ENCODE measurements around the gene TMEM178B.
"Not testable (repeated sequence)": the region's sequence is repeated elsewhere in the genome, so short reads cannot be mapped to it uniquely, and the experiment has no call there.

Gene TMEM178B

DNA sequence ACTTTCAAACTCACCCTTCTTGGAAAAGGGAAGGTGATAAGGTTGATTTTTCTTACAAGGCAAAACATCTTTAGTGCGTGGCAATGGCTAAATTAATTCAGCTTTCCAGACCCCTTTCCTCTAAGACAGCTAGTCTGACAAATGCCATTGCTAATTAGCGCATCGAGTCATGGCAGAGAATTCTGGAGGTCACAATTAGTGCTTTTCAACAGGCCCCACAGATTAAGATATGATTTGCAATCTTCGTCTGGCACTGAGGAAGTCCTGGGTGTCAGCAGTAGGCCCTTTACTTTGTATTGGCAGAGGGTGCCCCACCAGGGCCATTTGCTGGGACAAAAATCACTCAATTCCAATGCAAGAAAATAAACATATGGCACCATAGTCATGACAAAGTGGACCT lies 288.1 kb downstream of the TMEM178B start:
- no peak for DNase-seq

DNA sequence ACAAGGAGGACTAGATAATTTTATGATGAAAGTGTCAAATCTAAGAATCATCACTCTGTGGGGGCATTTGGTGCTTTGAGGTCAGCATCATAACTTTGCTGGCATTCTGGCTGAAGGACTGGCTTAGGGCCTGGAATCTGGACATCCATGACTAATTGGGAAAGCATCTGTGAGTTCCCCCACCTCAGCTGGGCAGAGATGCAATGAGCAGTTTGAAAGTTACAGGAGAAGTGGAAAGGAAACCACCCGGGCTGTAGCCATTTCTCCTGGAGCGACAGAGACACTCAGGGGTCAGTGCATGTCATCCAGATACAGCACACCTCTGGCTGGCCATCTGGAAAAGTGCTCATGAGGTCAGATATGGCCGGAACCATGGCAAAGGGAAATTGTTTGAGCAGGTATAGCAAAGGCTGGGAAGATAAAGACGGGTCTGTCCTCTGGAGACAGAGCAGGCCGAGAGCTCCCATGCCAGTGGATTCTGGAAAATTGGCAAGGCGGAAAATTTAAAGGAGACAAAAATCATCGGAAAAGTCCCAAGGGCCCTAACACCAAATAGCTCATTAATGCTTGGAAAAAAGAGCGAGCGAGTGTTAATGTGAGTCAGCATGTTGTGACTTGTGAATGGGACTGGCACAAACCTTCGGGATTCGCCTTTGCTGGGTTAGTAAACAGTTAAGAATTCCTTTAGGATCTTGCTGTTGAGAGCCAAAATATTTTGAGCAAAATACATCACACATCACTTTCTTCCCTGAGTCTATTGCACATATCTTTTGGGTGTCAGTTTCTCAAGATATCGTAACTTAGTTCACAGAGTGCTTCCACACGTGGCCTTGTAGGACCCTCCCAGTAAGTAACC lies 288.9 kb downstream of the TMEM178B start:
- DNase-seq = no peak

DNA sequence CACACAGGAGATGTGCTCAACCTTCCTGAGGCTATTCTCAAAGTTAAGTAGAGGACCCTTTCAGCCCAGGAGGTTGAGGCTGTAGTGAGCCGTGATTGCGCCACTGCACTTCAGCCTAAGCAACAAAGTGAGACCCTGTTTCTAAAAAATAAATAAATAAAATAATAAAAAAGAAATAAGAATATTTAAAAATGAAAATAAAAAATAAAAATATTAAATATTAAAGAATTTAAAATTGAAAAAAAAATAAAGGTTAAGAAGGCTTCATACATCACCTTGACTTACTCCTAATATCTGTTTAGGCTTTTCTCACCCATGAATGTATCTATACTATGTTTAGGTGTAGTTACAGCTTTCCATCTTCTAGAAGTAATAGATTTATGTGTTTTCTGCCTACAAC lies 289.9 kb downstream of the TMEM178B start:
- DNase-seq = no peak

DNA sequence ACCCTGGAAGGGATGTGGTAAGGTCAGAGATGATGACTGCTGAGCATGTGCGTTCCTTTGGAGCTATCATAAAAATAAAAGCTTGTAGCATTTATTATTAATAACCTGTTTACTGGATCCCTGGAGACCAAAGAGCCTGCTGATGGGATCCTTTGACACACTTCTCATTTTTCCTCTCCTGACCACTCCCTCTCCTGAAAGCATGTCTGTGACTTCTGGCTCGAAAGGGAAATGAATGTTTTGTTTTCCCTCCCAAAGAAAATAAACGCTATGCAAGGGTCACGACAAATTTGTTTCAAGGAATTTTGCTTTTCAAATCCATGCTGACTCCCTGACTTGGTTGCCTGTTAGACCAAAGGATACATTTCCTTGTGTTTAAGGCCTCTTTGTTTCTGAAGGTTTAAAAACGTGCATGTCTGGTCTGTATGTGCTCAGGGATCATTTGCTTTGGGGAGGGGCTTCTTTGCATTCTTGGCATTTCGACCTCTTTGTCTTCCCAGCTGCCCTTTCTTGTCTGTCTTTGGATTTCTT lies 292.3 kb downstream of the TMEM178B start:
- DNase-seq = no peak

DNA sequence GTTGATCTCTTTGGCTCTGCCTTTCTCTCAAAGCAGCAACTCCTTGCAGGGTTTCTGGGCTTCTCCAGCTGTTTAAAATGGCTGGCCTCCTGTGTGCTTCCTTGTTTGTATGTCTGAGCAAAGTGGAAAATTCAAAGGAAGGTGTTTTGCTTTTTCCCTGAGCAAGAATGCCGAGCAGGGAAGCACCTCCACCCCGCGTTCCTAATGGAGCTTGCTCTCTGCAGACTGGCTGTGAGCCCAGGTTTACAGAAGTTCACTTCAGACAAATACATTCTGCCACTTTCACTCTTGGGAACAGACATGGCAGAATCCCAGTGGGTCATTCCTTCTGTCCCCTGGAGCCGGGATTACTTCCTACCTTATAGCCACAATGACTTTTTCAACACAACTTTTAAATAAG lies 295.6 kb downstream of the TMEM178B start:
- DNase-seq = no peak

DNA sequence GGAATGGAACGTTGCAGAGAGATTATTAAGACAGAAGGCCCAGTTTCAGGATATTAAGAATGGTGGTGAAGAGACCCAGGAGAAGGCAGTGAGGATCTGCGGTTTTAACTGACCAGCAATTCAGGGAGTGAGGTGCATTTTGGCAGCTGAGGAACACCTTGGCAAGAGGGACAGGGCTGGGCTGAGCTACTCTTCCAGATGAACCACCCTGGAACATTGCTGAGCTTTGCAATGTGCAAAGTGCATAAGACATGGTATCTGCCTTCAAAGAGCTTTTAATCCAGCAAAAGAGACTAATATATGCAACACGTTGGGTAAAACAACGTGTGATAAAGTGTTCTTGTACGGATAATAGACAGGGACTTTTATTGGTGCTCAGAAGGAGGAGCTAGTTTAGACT lies 296.3 kb downstream of the TMEM178B start:
- DNase-seq = no peak

DNA sequence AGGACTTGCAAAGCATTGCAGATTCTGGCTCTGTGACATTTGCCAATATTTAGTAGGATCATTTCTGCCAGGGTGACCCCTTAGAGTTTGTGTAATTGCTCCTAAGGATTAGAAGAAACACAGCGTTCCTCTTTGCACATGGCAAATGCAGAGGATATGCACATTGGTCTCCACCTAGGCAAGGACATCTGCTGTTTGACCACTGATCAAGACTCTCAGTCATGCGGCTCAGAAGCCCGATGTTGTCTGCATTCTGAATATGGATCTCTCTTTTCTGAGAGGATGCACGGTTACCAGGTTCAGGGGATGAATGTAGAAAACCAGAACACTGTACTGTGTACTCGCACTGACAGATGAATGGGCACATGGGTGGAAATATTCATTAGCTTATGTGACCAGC lies 296.8 kb downstream of the TMEM178B start:
- DNase-seq = no peak

DNA sequence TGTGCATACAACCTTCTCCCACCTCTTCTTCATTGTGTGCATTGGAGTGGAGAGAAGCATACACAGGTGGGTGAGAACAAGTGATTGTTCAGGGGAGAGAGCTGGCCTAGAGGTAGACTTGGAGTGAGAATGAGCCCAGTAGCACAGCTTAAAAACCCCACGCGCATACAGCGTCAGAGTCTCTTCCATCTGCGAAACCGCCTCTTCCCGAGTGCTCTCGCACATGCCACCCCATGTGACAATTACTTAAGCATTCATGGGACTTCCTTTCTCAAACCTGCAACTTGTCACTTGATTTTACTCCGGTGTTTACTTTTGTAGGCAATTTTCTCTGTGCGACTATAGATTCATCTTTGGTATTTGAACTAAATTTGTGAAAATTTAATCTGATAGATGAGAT lies 300.6 kb downstream of the TMEM178B start:
- no peak for DNase-seq

DNA sequence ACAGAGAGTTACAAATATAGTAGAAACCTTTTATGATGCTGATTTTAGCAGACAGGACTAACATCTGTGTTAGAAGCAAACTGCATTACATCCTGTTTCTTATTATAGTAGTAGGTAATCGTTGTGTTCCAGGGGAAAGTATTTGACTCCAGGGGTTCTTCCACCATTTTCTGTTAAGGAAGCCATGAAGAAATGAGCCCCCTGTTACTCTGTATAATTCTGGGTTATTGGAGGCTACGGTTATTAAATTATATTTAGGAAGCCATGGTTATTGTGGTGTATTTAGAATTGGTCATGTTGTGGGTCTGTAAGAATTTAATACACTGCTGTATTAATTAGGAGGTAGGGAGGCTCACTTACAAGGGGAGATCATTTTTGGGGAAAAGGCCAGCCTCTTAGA lies 301.6 kb downstream of the TMEM178B start:
- DNase-seq = no peak

DNA sequence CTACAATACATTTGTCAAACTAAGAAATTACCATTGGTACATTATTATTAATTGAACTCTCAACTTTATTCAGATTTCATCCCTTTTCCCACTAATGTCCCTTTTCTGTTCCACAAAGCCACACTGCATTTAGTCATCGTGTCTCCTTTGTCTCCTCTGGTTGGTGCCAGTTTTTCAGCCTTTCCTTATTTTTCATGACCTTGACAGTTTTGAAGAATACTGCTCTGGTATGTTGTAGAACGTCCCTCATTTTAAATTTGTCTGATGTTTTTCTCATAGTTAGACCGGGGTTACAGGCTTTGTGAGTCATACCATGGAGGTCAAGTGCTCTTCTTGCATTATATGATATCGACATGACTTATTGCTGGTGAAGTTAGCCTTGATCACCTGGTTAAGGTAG lies 304.0 kb downstream of the TMEM178B start:
- no peak for DNase-seq

DNA sequence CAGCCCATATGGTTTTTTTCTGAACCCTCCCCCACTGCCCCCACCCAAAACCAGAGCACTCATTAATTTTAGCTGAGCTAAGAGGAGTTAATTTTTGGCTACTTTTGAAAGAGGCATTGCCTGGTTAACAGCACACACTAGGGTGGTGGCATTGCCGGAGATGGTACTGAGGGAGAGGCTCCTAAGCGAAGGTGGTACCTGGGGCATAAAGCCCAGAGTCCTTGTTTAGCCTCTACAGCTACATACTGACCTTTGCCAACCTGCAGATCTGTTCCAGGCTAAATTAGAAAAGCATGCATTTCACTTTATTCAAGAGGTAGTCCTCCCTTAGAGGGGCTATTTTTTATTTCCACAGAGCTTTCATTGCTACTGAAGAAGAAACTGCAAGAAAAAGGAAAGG lies 304.5 kb downstream of the TMEM178B start:
- DNase-seq = no peak

DNA sequence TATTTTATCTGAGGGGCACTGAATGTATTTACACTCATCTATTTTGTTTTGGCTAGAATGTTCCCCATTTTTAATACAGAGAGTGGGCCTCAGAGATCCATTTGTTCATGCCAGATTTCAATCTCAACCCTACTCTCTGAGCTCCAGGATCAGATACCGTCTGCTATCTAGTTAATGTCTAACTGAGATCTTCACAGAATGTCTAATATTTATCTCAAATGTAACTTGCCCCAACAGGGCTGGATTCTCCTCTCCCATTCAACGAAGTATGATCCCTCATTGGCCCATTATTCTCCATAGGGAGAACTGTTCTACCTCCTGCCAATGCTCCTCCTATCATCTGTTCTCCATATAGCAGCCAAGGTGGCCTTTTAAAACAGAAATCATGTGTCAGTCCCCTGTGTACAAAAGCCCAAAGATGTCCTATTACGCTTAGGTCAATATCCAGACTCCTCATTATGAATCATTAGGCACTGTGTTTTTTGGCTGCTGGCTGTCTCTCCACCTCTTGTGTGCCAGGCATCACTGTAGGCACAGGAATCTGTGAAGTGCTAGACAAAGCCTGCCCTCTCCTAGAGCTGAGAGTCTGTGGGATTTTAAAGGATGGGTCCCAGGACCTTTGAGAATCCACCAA lies 308.0 kb downstream of the TMEM178B start:
- no peak for DNase-seq

DNA sequence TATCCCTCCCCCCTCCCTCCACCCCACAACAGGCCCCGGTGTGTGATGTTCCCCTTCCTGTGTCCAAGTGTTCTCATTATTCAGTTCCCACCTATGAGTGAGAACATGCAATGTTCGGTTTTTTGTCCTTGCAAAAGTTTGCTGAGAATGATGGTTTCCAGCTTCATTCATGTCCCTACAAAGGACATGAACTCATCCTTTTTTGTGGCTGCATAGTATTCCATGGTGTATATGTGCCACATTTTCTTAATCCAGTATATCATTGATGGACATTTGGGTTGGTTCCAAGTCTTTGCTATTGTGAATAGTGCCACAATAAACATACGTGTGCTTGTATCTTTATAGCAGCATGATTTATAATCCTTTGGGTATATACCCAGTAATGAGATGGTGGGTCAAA lies 309.5 kb downstream of the TMEM178B start:
- DNase-seq = not testable (repeated sequence)

DNA sequence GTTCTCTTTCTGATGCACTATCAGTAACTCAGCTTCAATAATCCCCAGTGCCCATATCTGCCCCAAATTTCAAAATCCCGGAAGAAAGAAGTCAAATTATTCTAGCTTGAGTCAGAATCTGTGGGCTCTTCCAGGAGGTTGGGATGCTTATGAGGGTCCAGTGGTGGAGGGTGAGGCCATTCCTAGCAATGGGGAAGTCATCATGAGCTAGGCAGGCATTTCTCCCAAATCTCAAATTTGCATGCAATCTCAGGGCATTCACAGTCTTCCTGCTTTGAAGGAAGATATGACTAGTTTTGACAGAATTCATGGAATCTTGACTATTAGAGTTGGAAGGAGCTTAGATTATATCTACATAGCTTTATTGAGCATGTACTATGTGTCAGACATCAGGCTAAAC lies 313.0 kb downstream of the TMEM178B start:
- no peak for DNase-seq

DNA sequence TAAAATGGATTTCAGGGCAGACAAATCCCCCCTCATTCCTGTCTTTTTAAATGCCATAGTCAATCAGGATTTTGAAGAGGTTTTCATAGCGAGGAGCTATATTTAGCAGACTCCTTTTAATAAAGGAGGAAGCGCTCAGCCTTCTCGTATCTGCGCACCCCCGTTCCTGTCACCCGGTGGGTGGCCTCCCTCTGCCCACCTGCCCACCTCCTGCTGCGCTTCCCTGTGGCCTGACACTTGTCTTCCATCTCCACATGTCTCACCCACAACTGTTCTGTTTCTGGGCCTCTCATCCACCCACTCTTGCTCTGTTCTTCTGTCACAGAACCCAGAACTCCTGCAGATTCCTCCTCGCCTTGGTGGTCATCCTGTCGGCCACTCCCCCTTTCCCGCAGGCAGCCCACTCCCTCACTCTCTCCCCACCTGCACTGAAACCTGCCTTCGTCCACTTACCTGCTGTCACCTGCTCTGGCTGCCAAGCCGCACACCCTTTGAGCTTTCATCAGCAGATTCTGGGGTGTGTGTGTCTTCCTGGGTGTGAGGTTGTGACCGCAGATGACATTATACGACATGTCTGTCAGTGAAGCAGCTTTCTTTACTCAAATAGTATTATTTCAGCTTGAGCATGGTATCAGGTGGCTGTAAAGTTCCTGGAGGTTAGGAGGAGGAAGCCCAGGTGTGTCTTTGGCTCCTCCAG lies 313.8 kb downstream of the TMEM178B start:
- no peak for DNase-seq

DNA sequence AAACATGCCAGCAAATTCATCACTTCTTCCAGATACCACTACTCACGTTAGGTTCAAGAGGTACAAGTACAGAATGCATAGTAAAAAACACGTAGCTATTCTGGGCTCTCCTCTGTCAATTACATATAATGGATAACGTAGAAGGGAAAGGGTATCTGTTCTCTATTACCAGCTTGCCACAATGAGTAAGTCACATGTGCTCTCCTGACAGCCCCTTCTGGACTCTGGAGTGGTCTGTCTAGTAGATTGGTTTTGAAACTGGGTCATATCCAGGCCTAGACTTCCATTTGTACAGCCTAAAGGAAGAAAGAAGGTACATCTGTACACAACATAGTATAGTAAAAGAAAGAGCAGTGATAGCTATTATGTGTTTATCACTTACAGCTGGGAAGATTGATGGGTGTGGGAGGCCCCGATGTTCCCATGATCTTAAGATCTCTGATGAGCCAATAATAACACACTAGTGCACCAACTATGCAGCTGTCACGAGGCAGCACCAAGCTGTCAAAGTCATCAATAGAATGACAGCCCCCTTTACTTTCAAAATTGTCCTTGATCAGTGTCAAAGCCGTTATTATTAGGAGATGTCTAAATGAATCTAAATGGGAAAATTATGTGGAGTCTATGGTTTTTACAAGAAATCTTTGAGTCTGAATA lies 315.4 kb downstream of the TMEM178B start:
- no peak for DNase-seq

DNA sequence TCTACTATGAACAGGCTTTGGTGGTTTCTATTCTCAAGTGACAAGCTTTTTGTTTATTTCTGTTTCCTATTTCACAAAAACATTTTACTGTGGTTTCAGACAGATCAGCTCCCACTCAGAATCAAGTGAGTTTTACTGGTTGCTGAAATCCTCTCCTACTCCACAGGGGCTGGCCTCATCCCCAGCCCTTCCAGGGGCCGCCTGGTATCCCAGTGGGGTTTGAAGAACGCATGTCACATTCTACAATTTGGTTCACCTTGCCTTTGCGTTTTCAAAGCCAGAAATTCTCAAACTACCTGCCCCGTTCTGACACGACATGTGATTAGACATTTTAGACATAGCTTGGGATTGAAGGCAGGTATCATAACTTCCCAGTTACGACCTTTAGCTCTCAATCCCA lies 316.5 kb downstream of the TMEM178B start:
- no peak for DNase-seq

DNA sequence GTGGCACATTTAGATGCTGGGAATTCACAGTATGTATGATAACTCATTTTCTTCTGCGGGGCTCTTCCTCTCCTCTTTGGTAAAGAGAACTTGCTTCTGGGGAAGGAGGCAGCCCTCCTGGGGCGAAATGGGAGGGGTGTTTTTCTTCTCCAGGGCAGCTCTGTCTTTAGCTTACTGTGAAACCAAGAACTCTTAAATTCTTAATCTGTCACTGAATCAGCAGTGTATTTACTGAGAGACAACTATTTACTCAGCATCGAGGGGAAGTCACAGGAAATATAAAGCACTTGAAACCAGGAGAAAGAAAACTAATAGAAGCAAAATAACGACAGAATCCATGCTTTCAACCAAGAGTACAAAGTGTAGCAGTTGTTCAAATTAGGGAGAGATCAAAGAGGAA lies 319.2 kb downstream of the TMEM178B start:
- no peak for DNase-seq

DNA sequence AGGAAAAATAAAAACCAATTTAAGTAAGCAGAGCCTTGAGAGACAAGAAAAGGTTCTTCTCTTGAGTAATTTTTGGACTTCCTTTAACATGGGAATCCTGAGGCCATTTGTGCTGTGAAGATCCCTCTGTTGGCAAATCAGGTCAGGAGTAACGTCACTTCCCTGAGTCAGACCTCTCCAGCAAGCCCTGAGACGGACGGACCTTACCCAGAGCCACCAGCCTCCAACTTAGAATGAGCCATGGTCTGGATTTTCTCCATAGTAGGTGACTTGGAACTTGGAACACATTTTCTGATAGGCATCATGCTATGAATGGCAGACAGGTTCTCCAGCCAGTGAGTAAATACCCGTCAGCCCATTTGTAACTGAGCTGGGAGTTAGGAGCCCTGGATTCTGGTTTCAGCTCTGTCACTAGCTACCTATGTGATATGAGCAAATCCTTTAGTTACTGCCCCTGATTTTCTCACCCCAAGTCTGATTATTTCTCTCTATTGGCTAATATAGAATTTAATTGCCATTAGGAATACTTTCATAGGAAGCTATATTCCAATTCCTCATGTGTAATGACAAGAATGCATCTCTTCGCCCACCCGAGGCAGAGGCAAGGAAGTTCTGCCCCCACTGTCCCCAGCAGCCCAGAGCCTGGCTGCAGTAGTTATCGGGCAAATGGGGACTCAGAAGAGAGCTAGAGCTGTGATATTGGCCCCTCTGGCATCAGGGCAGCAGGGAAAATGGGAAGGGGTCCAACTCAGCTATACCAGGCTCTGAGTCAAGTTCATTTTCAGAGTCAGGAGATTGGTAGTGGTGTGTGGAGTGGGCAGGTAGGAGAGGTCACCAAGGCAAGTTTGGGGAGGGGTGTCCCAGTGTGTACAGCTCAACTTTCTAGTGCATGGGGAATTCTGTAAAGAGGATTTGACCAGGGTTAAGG lies 323.6 kb downstream of the TMEM178B start:
- no peak for DNase-seq

DNA sequence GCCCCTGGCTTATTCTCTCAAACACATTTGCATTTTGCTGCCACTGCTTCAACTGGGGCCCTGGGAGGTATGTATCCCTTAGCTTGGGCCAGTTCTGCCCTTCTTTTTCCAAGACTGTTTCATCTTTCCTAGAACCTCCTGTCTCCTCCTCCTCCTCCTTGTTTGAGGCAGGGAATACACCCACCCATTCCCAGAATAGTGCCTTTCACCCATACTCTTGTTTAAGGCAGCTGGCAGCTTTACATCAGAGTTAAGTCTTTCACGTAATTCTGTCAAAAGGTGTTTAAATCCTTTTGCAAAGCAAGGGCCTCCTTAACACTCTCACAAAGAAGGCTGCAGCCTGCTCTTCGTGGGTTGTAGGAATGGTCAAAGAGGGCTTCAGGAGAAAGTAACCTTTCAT lies 326.5 kb downstream of the TMEM178B start:
- DNase-seq = no peak

DNA sequence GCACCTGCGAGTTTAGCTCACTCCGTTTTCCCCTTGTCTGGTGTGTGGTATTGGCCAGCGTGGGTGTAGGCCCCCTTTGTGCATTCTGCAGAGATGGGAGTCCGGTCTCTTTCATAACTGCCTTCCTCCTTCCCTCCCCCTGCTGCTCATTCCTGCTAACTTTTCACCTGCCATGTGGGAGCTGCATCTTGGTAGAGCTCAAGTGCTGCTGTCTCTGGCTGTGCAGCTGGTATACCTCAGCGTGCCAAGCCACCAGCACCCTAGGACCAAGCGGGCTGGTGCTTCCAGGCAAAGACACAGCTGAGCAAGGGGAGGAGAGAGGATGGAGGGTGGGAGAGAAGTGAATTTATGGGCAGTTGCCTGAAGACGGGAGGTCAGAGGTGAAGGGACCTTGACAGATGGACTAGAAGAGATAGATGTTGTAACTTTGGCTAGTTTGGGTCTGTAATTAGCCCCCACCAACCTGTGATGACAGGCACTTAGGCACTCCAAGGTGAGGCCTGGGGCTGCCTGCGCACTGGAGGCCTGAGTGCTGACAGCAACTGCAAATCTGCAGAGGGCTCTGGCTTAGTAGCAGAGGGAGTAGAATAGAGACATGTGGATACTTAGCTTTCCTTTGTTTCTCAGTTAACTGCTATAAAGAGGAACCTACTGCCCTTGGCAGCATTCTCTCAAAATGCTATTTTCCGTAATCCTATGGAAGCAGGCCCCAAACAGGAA lies 328.6 kb downstream of the TMEM178B start:
- no peak for DNase-seq
